ENCODE results near the gene GRIP1.
A peak's percentile ranks its signal among the peaks of the same experiment; 100 is the strongest.

The GRIP1 gene

DNA sequence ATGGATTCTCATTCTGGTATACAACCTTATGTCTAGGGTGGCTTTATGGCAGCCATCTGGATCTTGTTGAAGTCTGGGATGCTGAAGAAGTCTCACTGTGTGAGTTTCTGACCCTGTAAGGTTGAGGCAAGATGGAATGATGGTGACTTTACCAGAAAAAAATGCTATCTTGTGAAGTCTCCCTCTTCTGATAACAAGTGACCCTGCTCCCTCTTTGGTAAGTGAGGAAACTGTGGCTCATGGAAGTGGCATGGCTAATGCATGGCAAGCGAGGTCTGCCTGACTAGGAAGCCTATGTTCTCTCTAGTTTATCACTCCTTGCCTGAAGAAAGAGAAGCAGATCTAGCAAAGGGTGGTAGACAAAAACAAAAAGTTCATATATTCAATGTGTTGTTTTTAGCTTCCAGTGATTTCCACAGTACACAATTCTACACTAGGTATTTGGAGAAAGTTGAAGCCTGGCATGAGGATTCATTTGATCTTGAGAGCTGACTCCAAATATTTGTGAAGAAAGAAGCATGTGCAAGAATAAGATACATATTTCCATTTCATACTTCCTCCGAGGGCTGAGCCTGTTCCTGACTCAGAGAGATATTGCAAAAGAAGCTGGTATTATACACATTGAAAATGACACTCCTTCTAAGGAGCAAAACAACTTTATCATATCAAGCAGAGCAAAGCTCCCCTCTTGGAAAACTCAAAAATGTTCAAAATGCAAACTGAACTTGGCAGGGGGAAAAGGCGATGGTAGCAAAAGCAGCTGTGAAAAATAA is 313.0 kb downstream of the GRIP1 start:
- Mint-ChIP-seq H3K4me1 (peaks cover 5% of the 10 kb centered on the region), H3K36me3 (ENCODE audit: insufficient read depth) (peaks cover 5% of the 10 kb centered on the region), H3K27me3 (no peaks in the 10 kb centered on the region), H3K4me3 (no peak overlapping the region), H3K27ac (ENCODE audit: low read depth) (no peak overlapping the region), H3K9me3 (no peaks in the 10 kb centered on the region)
- no peak for ATAC-seq (replicated peaks; ENCODE audit: extremely low read depth, poor library complexity, severe bottlenecking)
- DNase-seq (ENCODE audit: low spot score in 2 of 2), result no peak

DNA sequence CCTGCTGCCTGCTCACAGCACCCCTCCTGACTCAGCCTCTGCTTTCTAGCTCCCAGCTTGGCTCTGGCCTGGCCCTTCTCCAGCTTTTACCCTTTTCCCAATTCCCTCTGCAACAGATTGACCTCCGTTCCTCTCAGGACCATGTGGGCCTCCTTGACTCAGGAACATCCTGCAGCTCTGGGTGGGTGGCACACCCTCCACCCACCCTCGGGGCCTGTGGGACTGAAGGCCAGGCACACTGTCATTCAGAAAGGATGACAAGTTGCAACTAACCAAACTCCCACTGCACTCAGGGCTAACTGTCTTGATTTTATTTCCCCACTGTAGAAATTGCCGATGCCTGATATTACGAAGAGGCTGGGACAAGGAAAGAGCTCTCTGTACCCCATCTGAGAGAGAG is 317.2 kb downstream of the GRIP1 start:
- ATAC-seq (replicated peaks; ENCODE audit: extremely low read depth, poor library complexity, severe bottlenecking), result no peak
- Mint-ChIP-seq H3K9me3 (no peaks in the 10 kb centered on the region), H3K4me3 (no peak overlapping the region), H3K36me3 (ENCODE audit: insufficient read depth) (peaks cover 8% of the 10 kb centered on the region), H3K27me3 (no peaks in the 10 kb centered on the region), H3K4me1 (peaks cover 6% of the 10 kb centered on the region), H3K27ac (ENCODE audit: low read depth) (no peak overlapping the region)
- DNase-seq (ENCODE audit: low spot score in 2 of 2), result no peak

DNA sequence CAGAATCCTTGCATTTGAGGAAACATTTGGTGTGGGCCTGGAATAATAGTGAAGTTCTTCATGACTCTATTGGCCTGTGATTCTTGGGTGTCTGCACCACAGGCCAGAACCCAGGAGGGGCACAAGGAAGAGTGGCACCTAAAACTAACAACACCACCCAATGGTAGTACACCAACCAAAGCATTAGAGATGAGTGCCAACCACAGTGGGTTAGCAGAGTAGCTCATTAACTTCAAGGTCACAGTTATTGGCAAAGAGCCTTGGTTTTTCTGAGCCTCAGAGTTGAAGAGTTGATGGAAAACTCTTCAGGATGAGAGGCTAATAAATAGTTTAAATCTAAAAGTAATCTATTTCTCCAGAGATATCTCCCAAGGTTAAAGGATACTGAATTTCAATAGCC is 319.6 kb downstream of the GRIP1 start:
- DNase-seq (ENCODE audit: low spot score in 2 of 2) (no peak), ATAC-seq (replicated peaks; ENCODE audit: extremely low read depth, poor library complexity, severe bottlenecking) (no peak)
- H3K4me3 Mint-ChIP-seq, result no peak overlapping the region
- H3K27ac Mint-ChIP-seq (ENCODE audit: low read depth), result no peak overlapping the region
- H3K4me1 Mint-ChIP-seq, result peaks cover 13% of the 10 kb centered on the region
- peaks cover 6% of the 10 kb centered on the region for H3K36me3 Mint-ChIP-seq (ENCODE audit: insufficient read depth)
- H3K9me3 Mint-ChIP-seq, result no peaks in the 10 kb centered on the region
- H3K27me3 Mint-ChIP-seq, result no peaks in the 10 kb centered on the region

DNA sequence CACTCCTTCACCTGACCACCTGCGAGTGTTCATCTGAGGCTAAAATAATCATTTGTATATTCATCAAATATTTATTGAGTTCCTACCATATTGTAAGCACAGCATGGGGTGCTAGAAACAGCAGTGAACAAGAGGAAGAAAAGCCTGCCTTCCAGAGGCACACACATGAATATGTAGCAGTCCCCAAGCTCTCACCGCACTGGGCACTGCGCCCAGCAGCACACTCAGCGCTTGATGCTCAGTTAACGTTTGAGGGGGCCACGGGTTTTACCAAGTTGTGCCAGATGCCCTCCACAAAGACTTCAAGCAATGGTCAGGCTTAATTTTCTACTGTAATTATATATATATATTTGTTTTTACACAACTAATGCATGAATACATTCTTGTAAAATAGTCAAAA is 324.6 kb downstream of the GRIP1 start:
- H3K4me1 Mint-ChIP-seq, result peaks cover 8% of the 10 kb centered on the region
- H3K4me3 Mint-ChIP-seq, result no peak overlapping the region
- H3K36me3 Mint-ChIP-seq (ENCODE audit: insufficient read depth), result peaks cover 15% of the 10 kb centered on the region
- H3K9me3 Mint-ChIP-seq, result no peaks in the 10 kb centered on the region
- ATAC-seq (replicated peaks; ENCODE audit: extremely low read depth, poor library complexity, severe bottlenecking) (no peak), DNase-seq (ENCODE audit: low spot score in 2 of 2) (no peak)
- peak overlapping the region; percentile 45 for H3K27ac Mint-ChIP-seq (ENCODE audit: low read depth)
- H3K27me3 Mint-ChIP-seq, result no peaks in the 10 kb centered on the region

DNA sequence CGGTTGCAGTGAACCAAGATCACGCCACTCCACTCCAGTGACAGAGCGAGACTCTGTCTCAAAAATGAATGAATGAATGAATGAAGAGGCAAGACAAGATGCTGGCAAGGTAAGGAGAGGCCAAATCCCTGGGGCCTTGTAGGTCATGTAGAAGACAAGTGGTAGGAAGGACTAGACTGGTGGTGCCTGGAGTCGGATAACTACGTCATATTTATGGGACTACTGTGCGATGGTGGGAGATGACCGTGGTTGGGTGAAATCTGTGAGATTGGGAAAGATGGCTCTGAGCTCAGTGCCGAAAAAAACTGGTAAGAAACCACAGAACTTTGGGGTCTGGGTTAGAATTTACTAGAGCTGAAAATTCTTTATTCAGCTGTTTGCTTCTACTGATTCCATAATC is 326.0 kb downstream of the GRIP1 start:
- no peak for ATAC-seq (replicated peaks; ENCODE audit: extremely low read depth, poor library complexity, severe bottlenecking)
- Mint-ChIP-seq H3K4me3 (no peak overlapping the region), H3K4me1 (peaks cover 8% of the 10 kb centered on the region), H3K36me3 (ENCODE audit: insufficient read depth) (peaks cover 17% of the 10 kb centered on the region), H3K9me3 (no peaks in the 10 kb centered on the region), H3K27me3 (no peaks in the 10 kb centered on the region), H3K27ac (ENCODE audit: low read depth) (no peak overlapping the region)
- DNase-seq (ENCODE audit: low spot score in 2 of 2), result no peak

DNA sequence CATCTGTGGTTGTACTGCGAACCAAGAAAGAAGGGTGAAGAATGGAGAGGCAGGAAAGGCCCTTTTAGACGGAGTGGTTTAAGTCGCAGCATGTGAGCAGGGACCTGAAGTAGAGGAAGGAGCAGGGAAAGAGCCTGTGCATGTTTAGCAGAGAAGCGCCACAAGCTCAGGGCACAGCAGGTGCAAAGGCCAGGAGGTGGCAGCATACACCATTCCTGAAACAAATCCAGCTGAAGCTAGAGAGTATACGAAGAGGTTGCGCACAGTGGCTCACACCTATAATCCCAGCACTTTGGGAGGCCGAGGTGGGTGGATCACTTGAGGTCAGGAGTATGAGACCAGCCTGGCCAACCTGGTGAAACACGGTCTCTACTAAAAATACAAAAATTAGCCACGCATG is 326.7 kb downstream of the GRIP1 start:
- H3K4me3 Mint-ChIP-seq, result no peak overlapping the region
- H3K27ac Mint-ChIP-seq (ENCODE audit: low read depth), result peak overlapping the region; percentile 78
- H3K9me3 Mint-ChIP-seq, result no peaks in the 10 kb centered on the region
- DNase-seq (ENCODE audit: low spot score in 2 of 2) (no peak), ATAC-seq (replicated peaks; ENCODE audit: extremely low read depth, poor library complexity, severe bottlenecking) (no peak)
- peaks cover 8% of the 10 kb centered on the region for H3K4me1 Mint-ChIP-seq
- H3K36me3 Mint-ChIP-seq (ENCODE audit: insufficient read depth), result peaks cover 17% of the 10 kb centered on the region
- no peaks in the 10 kb centered on the region for H3K27me3 Mint-ChIP-seq

DNA sequence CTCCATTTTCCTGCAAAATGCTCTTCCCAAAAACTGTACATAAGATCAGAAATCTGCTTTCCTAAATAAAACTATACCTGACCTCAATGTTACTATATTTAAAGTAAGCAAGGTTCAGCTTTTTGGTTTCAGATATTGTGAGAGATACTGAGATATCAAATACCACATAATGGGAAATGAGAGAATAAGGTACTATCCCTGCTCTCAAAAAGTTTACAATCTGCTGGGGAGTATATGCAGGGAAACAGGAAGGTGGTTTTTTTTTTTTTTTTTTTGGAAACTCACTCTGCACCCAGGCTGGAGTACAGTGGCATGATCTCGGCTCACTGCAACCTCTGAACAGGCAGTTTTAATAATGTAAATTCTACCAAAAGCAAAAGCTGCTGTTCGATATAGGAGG is 327.6 kb downstream of the GRIP1 start:
- peak overlapping the region; percentile 78 for H3K27ac Mint-ChIP-seq (ENCODE audit: low read depth)
- DNase-seq (ENCODE audit: low spot score in 2 of 2) (no peak), ATAC-seq (replicated peaks; ENCODE audit: extremely low read depth, poor library complexity, severe bottlenecking) (no peak)
- H3K27me3 Mint-ChIP-seq, result no peaks in the 10 kb centered on the region
- no peak overlapping the region for H3K4me3 Mint-ChIP-seq
- peaks cover 22% of the 10 kb centered on the region for H3K36me3 Mint-ChIP-seq (ENCODE audit: insufficient read depth)
- no peaks in the 10 kb centered on the region for H3K9me3 Mint-ChIP-seq
- peaks cover 7% of the 10 kb centered on the region for H3K4me1 Mint-ChIP-seq

DNA sequence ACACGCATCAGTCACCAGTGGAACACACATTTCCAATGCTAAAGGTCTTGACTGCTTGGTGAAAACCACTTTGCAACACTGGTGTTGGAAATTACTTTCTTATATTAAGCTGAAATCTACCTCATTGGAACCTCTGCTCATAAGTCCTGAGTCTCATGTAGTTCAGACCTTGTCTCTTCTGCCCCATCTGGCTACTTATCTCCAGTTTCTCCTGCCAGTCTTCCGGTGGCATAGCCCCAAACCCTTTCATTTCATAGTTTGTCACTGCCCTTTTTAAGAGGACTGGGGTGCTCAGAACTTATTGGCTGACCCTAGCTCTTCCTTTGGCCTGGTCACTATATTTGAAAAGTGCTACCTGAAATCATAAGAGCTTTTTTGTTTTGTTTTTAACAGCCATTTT is 332.9 kb downstream of the GRIP1 start:
- Mint-ChIP-seq H3K9me3 (no peaks in the 10 kb centered on the region), H3K27ac (ENCODE audit: low read depth) (peak overlapping the region; percentile 46), H3K36me3 (ENCODE audit: insufficient read depth) (peaks cover 40% of the 10 kb centered on the region), H3K27me3 (no peaks in the 10 kb centered on the region), H3K4me3 (no peak overlapping the region), H3K4me1 (peaks cover 31% of the 10 kb centered on the region)
- no peak for DNase-seq (ENCODE audit: low spot score in 2 of 2)
- ATAC-seq (replicated peaks; ENCODE audit: extremely low read depth, poor library complexity, severe bottlenecking), result no peak

DNA sequence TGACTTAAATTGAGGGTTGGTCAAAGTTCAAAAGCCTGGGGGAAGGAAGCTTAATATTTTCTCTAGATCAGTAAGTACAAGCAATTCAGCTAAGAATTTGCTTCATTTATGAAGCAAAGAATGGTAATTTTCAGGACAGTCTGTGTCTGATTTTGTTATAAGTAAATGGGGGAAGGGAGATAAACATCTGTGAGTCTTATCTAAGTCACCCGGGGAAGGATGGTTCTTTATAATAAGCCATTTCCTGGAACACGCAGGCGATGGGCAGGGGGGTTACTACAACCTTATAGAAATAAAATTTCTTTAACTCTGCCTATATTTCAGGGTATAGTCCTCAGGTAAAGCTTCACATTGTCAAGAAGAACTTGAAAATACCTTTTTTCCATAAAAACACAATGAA is 333.7 kb downstream of the GRIP1 start:
- H3K27me3 Mint-ChIP-seq, result no peaks in the 10 kb centered on the region
- peaks cover 31% of the 10 kb centered on the region for H3K4me1 Mint-ChIP-seq
- no peaks in the 10 kb centered on the region for H3K9me3 Mint-ChIP-seq
- H3K27ac Mint-ChIP-seq (ENCODE audit: low read depth), result peak overlapping the region; percentile 89
- peaks cover 44% of the 10 kb centered on the region for H3K36me3 Mint-ChIP-seq (ENCODE audit: insufficient read depth)
- DNase-seq (ENCODE audit: low spot score in 2 of 2) (no peak), ATAC-seq (replicated peaks; ENCODE audit: extremely low read depth, poor library complexity, severe bottlenecking) (no peak)
- no peak overlapping the region for H3K4me3 Mint-ChIP-seq

DNA sequence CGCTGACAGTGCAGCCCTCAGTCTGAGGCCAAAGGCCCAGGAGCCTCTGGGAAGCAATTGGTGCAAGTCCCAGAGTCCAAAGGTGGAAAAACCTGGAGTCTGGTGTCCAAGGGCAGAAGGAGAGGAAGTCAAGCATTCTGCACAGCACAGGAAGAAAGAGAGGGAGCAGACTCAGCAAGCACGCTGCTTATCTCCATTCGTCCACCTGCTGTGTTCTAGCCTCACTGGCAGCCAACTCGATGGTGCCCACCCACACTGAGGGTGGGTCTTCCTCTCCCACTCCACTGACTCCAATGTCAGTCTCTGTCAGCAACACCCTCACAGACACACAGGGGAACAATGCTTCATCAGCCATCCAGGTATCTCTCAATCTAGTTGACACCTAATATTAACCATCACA is 337.8 kb downstream of the GRIP1 start:
- H3K36me3 Mint-ChIP-seq (ENCODE audit: insufficient read depth), result peaks cover 47% of the 10 kb centered on the region

DNA sequence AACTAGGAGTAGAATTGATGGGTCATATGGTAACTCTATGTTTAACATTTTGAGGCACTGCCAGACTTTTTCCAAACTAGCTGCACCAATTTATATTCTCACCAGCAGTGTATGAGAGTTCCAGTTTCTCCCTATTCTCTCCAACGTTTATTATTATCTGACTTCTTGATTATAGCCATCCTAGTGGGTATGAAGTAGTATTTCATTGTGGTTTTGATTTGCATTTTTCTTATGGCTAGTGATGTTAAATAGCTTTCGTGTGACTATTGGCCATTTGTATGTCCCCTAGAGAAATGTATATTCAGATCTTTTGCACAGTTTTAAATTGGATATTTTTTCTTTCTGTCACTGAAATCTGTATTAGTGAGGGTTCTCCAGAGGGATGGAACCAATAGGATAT is 338.7 kb downstream of the GRIP1 start:
- Mint-ChIP-seq H3K9me3 (no peaks in the 10 kb centered on the region), H3K36me3 (ENCODE audit: insufficient read depth) (peaks cover 44% of the 10 kb centered on the region), H3K27me3 (no peaks in the 10 kb centered on the region), H3K4me3 (no peak overlapping the region), H3K4me1 (peaks cover 23% of the 10 kb centered on the region), H3K27ac (ENCODE audit: low read depth) (no peak overlapping the region)
- no peak for ATAC-seq (replicated peaks; ENCODE audit: extremely low read depth, poor library complexity, severe bottlenecking)
- no peak for DNase-seq (ENCODE audit: low spot score in 2 of 2)

More for the DNA sequence above, 337.8 kb downstream of the GRIP1 start:
- Mint-ChIP-seq H3K9me3 (no peaks in the 10 kb centered on the region), H3K4me3 (no peak overlapping the region), H3K27ac (ENCODE audit: low read depth) (no peak overlapping the region), H3K27me3 (no peaks in the 10 kb centered on the region), H3K4me1 (peaks cover 30% of the 10 kb centered on the region)
- no peak for ATAC-seq (replicated peaks; ENCODE audit: extremely low read depth, poor library complexity, severe bottlenecking)
- DNase-seq (ENCODE audit: low spot score in 2 of 2), result no peak

DNA sequence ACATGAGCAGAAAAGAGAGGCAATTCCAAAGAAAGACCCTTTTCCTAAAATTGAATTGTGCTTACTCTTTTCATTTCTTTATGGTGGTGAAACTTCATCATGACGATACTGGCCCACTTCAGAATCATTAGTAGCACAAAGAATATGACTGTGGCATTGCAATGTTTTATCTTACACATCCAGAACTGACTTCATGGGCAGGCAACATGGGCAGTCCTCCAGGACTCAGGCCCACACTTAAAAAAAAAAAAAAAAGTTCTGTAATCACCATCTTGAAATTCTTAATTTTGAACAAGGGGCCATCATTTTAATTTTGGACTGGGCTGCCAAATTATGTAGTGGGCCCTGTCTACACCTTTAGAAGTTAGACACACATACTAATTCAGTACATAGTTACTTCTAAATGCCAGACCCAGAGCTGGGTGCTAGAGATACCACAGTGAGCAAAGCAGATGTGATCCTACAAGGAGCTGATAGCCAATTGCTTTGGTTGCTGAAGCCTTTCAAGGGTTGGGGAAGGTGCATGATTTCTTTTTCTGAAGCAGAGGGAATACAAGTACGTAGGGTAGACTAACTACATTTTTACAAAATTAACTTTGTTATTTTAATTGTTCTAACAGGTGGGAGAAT is 341.4 kb downstream of the GRIP1 start:
- Mint-ChIP-seq H3K27me3 (no peaks in the 10 kb centered on the region), H3K9me3 (no peaks in the 10 kb centered on the region), H3K27ac (ENCODE audit: low read depth) (no peak overlapping the region), H3K36me3 (ENCODE audit: insufficient read depth) (peaks cover 43% of the 10 kb centered on the region), H3K4me1 (peaks cover 10% of the 10 kb centered on the region), H3K4me3 (no peak overlapping the region)
- ATAC-seq (replicated peaks; ENCODE audit: extremely low read depth, poor library complexity, severe bottlenecking) (no peak), DNase-seq (ENCODE audit: low spot score in 2 of 2) (no peak)

DNA sequence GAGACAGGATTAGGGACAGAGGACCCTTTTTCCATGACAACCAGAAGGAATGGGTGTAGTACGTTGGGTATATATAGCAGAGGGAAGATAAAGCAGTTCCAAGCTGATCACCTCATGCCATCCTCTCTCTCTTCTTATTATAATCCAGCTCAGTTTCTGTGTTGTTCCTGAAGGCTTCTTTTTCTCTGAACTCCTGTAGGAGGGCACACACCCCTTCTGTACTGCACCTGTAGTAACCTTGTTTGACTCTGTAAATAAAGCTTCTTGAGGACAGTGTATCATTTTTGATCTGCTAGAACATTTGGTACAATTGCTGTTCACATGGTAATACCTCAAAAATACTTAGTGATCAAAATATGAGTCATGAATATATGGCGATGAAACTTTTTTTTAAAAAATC is 343.1 kb downstream of the GRIP1 start:
- peaks cover 14% of the 10 kb centered on the region for H3K4me1 Mint-ChIP-seq
- no peaks in the 10 kb centered on the region for H3K27me3 Mint-ChIP-seq
- no peaks in the 10 kb centered on the region for H3K9me3 Mint-ChIP-seq
- H3K36me3 Mint-ChIP-seq (ENCODE audit: insufficient read depth), result peaks cover 49% of the 10 kb centered on the region
- no peak overlapping the region for H3K27ac Mint-ChIP-seq (ENCODE audit: low read depth)
- no peak for ATAC-seq (replicated peaks; ENCODE audit: extremely low read depth, poor library complexity, severe bottlenecking)
- DNase-seq (ENCODE audit: low spot score in 2 of 2), result no peak
- H3K4me3 Mint-ChIP-seq, result no peak overlapping the region
